ENCODE measurements around the gene SLC30A3.

GRCh38 chr2:27209621-27210401, 53.0 kb downstream of the SLC30A3 start:
- TF ChIP-seq, protein P1, sequence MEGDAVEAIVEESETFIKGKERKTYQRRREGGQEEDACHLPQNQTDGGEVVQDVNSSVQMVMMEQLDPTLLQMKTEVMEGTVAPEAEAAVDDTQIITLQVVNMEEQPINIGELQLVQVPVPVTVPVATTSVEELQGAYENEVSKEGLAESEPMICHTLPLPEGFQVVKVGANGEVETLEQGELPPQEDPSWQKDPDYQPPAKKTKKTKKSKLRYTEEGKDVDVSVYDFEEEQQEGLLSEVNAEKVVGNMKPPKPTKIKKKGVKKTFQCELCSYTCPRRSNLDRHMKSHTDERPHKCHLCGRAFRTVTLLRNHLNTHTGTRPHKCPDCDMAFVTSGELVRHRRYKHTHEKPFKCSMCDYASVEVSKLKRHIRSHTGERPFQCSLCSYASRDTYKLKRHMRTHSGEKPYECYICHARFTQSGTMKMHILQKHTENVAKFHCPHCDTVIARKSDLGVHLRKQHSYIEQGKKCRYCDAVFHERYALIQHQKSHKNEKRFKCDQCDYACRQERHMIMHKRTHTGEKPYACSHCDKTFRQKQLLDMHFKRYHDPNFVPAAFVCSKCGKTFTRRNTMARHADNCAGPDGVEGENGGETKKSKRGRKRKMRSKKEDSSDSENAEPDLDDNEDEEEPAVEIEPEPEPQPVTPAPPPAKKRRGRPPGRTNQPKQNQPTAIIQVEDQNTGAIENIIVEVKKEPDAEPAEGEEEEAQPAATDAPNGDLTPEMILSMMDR (IDR thresholded peaks at IDR 0.05) = no peak
- no peak for TF ChIP-seq POLR2A (IDR thresholded peaks at IDR 0.05)

All from tibial nerve (tissue), 3 donors.